ENCODE data around the gene SNRPA1.

SNRPA1 gene

GRCh38 chr15:101324524-101325177, 29.6 kb upstream of the SNRPA1 start:
- no peaks in the 10 kb centered on the region for H3K9me3 Mint-ChIP-seq (ENCODE audit: low read depth)
- H3K36me3 Mint-ChIP-seq = no peaks in the 10 kb centered on the region
- no peak overlapping the region for H3K27ac Mint-ChIP-seq
- peaks cover 14% of the 10 kb centered on the region for H3K4me1 Mint-ChIP-seq (ENCODE audit: low read depth)
- H3K27me3 Mint-ChIP-seq = peaks cover 5% of the 10 kb centered on the region
- no peak overlapping the region for H3K4me3 Mint-ChIP-seq

GRCh38 chr15:101323793-101324523, 28.9 kb upstream of the SNRPA1 start:
- H3K36me3 Mint-ChIP-seq = no peaks in the 10 kb centered on the region
- no peak overlapping the region for H3K4me3 Mint-ChIP-seq
- H3K27ac Mint-ChIP-seq = no peak overlapping the region
- no peaks in the 10 kb centered on the region for H3K9me3 Mint-ChIP-seq (ENCODE audit: low read depth)
- H3K27me3 Mint-ChIP-seq = peaks cover 5% of the 10 kb centered on the region
- peaks cover 14% of the 10 kb centered on the region for H3K4me1 Mint-ChIP-seq (ENCODE audit: low read depth)

- H3K4me1 Mint-ChIP-seq (ENCODE audit: low read depth) = peaks cover 14% of the 10 kb centered on the region
- H3K27me3 Mint-ChIP-seq = peaks cover 5% of the 10 kb centered on the region
- no peak overlapping the region for H3K4me3 Mint-ChIP-seq
- no peak overlapping the region for H3K27ac Mint-ChIP-seq
- H3K9me3 Mint-ChIP-seq (ENCODE audit: low read depth) = no peaks in the 10 kb centered on the region
- no peaks in the 10 kb centered on the region for H3K36me3 Mint-ChIP-seq
Measured at GRCh38 chr15:101322854-101323477, 27.9 kb upstream of the SNRPA1 start.

- no peak overlapping the region for H3K4me3 Mint-ChIP-seq
- H3K9me3 Mint-ChIP-seq (ENCODE audit: low read depth) = no peaks in the 10 kb centered on the region
- H3K27me3 Mint-ChIP-seq = peaks cover 5% of the 10 kb centered on the region
- no peaks in the 10 kb centered on the region for H3K36me3 Mint-ChIP-seq
- H3K4me1 Mint-ChIP-seq (ENCODE audit: low read depth) = peaks cover 14% of the 10 kb centered on the region
- H3K27ac Mint-ChIP-seq = no peak overlapping the region
Measured at GRCh38 chr15:101322016-101322695, 27.1 kb upstream of the SNRPA1 start.

GRCh38 chr15:101320501-101321052, 25.5 kb upstream of the SNRPA1 start:
- Mint-ChIP-seq H3K36me3 (no peaks in the 10 kb centered on the region), H3K4me1 (ENCODE audit: low read depth) (peaks cover 14% of the 10 kb centered on the region), H3K27me3 (no peaks in the 10 kb centered on the region), H3K27ac (peak overlapping the region; percentile 83), H3K4me3 (peak overlapping the region; percentile 85), H3K9me3 (ENCODE audit: low read depth) (no peaks in the 10 kb centered on the region)

- H3K36me3 Mint-ChIP-seq = no peaks in the 10 kb centered on the region
- H3K4me3 Mint-ChIP-seq = no peak overlapping the region
- H3K27me3 Mint-ChIP-seq = no peaks in the 10 kb centered on the region
- peaks cover 14% of the 10 kb centered on the region for H3K4me1 Mint-ChIP-seq (ENCODE audit: low read depth)
- H3K9me3 Mint-ChIP-seq (ENCODE audit: low read depth) = no peaks in the 10 kb centered on the region
- H3K27ac Mint-ChIP-seq = no peak overlapping the region
Measured at GRCh38 chr15:101318839-101319238, 23.8 kb upstream of the SNRPA1 start.

GRCh38 chr15:101318147-101318819, 23.2 kb upstream of the SNRPA1 start:
- Mint-ChIP-seq H3K4me1 (ENCODE audit: low read depth) (peaks cover 14% of the 10 kb centered on the region), H3K27ac (no peak overlapping the region), H3K36me3 (no peaks in the 10 kb centered on the region), H3K27me3 (no peaks in the 10 kb centered on the region), H3K4me3 (no peak overlapping the region), H3K9me3 (ENCODE audit: low read depth) (no peaks in the 10 kb centered on the region)

- Mint-ChIP-seq H3K36me3 (no peaks in the 10 kb centered on the region), H3K4me3 (no peak overlapping the region), H3K9me3 (ENCODE audit: low read depth) (no peaks in the 10 kb centered on the region), H3K4me1 (ENCODE audit: low read depth) (peaks cover 14% of the 10 kb centered on the region), H3K27ac (no peak overlapping the region), H3K27me3 (no peaks in the 10 kb centered on the region)
Measured at GRCh38 chr15:101317336-101317872, 22.4 kb upstream of the SNRPA1 start.

GRCh38 chr15:101316529-101316928, 21.5 kb upstream of the SNRPA1 start:
- no peak overlapping the region for H3K27ac Mint-ChIP-seq
- peaks cover 13% of the 10 kb centered on the region for H3K4me1 Mint-ChIP-seq (ENCODE audit: low read depth)
- H3K27me3 Mint-ChIP-seq = peaks cover 2% of the 10 kb centered on the region
- no peak overlapping the region for H3K4me3 Mint-ChIP-seq
- no peaks in the 10 kb centered on the region for H3K36me3 Mint-ChIP-seq
- H3K9me3 Mint-ChIP-seq (ENCODE audit: low read depth) = no peaks in the 10 kb centered on the region

GRCh38 chr15:101315736-101316135, 20.7 kb upstream of the SNRPA1 start:
- Mint-ChIP-seq H3K4me1 (ENCODE audit: low read depth) (peaks cover 7% of the 10 kb centered on the region), H3K9me3 (ENCODE audit: low read depth) (no peaks in the 10 kb centered on the region), H3K27me3 (peaks cover 2% of the 10 kb centered on the region), H3K4me3 (no peak overlapping the region), H3K27ac (no peak overlapping the region), H3K36me3 (no peaks in the 10 kb centered on the region)

GRCh38 chr15:101314336-101315125, 19.5 kb upstream of the SNRPA1 start:
- Mint-ChIP-seq H3K4me1 (ENCODE audit: low read depth) (no peaks in the 10 kb centered on the region), H3K27me3 (peaks cover 2% of the 10 kb centered on the region), H3K27ac (no peak overlapping the region)

GRCh38 chr15:101313041-101313761, 18.2 kb upstream of the SNRPA1 start:
- no peak overlapping the region for H3K4me3 Mint-ChIP-seq
- no peaks in the 10 kb centered on the region for H3K4me1 Mint-ChIP-seq (ENCODE audit: low read depth)
- H3K36me3 Mint-ChIP-seq = no peaks in the 10 kb centered on the region
- H3K27me3 Mint-ChIP-seq = peaks cover 2% of the 10 kb centered on the region
- H3K9me3 Mint-ChIP-seq (ENCODE audit: low read depth) = no peaks in the 10 kb centered on the region
- no peak overlapping the region for H3K27ac Mint-ChIP-seq

More at GRCh38 chr15:101314336-101315125, 19.5 kb upstream of the SNRPA1 start:
- H3K9me3 Mint-ChIP-seq (ENCODE audit: low read depth) = no peaks in the 10 kb centered on the region
- no peaks in the 10 kb centered on the region for H3K36me3 Mint-ChIP-seq
- no peak overlapping the region for H3K4me3 Mint-ChIP-seq

GRCh38 chr15:101310508-101310907, 15.5 kb upstream of the SNRPA1 start:
- Mint-ChIP-seq H3K4me1 (ENCODE audit: low read depth) (no peaks in the 10 kb centered on the region), H3K27ac (no peak overlapping the region), H3K27me3 (peaks cover 2% of the 10 kb centered on the region), H3K36me3 (no peaks in the 10 kb centered on the region), H3K4me3 (no peak overlapping the region), H3K9me3 (ENCODE audit: low read depth) (no peaks in the 10 kb centered on the region)

Measured in activated naive CD8-positive, alpha-beta T cell (primary cell).